Activated CD8-positive, alpha-beta memory T cell treated with anti-CD3 and anti-CD28 coated beads for 24 hours (primary cell): Measurements from ENCODE around the gene PXDN.

Experiments used
- DNase-seq: peaks from one replicate; pipeline ENCODE4 v3.0.0-alpha.2; 2020

The PXDN gene

DNA sequence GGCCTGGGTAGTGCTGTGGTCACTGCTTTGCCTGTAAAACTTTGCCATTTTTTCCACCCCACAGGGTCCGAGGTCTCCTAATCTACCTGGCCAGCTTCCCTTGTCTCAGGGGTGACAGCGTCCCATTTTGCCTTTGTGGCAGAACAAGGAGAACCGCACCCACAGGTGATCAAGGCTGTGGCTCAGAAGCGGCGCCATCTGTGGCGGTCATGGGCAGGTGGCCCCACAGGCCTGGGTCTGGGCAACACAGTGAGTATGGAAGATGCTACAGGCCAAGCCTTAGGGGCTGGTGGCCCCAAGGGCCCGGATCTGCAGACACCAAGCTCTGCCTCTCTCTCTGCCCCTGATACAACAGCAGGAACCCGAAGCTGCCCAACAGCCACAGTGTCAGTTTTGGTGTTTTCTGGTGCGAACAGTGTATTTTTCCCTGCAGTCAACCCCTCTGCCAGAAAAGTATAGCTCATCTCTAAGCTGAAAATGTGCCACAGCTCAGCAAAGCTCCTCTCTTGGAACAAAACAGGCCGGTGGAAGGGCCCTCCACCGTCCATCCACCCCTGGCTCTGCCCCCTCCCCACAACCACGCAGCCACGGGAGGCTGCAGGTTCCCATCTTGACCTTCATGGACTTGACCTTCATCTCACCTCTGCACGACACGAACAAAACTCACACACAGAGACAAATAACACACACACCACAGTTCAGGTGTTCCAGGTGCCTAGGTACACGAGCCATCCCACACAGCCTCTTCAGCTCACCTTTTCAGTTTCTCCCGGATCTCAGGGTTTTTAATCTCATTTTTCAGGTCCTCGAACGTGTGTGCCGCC is 96.7 kb downstream of the PXDN start:
- peak; percentile 11 for DNase-seq

DNA sequence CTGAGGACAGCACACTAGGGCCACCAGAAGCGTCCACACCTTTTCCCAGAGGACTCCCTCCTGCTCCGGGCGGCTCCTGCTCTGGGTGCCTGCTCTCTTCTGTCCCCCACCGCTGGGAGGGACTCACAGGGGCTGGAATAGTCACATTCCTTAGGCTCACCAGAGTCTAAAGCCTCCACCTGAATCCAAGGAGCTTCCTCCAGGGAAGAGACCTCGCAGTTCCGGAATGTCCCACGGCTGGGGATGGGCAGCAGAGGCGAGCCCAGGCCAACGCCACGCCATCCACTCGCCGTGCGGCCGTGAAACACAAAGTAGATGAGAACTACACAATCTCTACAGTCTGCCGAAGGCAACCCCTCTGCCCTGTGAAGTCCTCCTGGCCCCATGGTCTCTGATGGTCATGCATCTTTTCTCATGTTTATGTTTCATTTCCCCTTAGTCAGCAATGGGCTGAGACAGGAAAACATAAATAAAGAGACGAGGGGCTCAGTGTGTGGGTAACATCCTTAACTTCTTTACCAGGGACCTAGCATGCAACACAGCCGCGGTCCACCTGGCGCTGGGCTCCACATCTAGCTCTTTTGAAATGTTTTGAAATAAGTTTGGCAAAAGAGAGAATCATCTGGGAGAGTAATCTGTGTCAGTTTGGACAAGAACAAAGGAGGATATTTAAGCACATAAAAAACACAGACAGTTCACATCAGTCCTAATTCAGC is 98.4 kb downstream of the PXDN start:
- DNase-seq: peak; percentile 41

DNA sequence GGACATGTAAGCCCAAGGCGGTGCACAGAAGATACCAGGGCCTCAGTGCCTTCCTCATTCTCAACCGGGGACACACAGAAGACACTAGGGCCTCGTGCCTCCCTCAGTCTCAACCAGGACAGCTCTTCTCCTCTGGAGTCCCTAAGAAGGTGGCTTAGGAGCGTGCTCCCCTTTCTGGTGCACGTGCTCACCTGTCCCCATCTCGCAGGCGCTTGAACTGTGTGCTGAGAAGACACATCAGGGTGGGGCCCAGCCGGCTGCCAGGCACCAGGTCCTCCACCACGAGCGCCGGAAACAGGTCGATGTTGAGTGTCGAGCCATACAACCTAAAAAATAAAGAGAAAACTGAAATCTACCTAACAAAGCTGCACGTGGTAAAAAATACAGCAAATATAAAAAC is 99.9 kb downstream of the PXDN start:
- DNase-seq: peak; percentile 42

DNA sequence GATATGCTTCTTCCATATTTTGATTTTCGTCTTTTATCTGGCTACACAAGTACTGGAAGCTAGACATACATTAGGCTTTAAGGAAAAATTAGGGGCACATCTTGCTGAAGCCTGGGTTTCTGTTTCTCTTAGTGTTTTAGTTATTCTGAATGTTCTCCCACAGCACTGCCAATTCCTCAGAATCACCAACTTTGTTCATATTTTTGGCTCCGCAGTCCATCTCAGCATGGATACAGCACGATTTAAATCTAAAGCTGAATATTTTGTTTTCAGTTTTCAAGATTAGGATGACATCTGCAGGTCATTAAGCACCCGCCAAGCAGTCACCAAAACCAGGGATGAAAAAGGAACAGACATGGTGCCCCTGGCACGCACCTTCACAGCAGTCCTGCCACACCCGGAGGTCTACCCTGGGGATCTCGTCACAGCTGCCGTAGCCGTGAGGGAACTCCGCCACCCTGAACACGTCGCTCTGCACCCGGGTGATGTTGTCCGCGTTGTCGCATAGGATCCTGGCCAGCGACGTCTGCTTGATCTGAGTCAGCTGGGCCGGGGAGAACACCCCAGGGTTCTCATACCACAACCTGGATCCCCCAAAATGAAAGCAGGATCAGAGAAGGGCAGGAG is 101.2 kb downstream of the PXDN start:
- DNase-seq: no peak

DNA sequence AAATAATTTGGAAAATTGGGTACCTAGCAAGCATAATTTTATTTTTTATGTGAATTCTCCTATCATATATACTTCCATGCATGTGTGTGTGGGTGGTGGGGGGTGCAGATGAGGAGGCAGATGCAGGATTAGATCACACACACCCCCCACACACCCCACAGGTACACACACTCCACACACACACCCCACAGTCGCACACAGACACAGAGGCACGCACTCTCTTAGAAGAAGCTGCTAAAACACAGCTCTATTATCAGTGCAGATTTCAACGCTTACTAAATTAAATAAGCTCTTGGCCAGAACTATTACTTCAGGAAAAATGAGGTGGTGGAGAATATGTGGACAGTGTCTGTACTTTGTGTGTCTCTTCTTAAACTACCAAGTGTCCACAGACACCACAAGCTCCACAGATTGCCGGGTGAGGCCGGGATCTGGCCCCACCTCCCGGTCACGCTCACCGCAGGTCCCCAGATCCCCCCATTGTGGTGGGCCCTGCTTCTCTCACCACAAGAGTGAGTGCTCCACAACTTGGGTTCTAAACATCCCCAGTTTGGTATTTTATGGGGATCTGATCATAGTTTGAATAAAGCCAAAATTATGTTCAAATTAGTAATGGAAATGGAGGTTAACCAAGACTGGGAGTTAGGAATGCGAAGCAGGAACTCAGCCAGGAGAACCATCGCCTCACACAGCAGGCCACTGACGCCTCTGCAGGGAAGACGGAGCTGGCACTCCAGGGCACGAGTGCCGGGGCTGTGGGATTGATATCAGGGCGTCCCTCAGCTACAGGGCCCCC is 102.1 kb downstream of the PXDN start:
- no peak for DNase-seq

DNA sequence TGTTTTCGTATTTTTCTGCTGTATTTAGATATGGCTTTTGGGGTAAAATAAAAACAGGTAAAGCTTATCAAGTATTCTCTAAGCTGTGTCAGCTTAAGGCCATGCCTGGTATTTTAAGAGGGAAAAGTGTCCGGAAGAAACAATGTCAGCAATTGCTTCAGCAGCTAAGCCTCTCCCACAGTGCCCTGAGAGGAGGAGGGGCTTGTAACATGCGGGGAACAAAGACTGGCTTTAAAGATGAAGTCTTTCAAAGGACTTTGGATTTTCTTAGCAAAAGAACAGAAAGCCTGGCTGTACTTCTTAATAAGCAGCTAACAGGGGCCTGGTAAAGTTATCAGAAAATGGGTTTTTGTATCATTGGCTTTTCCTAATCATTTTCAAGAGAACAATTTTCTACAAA is 102.8 kb downstream of the PXDN start:
- no peak for DNase-seq

DNA sequence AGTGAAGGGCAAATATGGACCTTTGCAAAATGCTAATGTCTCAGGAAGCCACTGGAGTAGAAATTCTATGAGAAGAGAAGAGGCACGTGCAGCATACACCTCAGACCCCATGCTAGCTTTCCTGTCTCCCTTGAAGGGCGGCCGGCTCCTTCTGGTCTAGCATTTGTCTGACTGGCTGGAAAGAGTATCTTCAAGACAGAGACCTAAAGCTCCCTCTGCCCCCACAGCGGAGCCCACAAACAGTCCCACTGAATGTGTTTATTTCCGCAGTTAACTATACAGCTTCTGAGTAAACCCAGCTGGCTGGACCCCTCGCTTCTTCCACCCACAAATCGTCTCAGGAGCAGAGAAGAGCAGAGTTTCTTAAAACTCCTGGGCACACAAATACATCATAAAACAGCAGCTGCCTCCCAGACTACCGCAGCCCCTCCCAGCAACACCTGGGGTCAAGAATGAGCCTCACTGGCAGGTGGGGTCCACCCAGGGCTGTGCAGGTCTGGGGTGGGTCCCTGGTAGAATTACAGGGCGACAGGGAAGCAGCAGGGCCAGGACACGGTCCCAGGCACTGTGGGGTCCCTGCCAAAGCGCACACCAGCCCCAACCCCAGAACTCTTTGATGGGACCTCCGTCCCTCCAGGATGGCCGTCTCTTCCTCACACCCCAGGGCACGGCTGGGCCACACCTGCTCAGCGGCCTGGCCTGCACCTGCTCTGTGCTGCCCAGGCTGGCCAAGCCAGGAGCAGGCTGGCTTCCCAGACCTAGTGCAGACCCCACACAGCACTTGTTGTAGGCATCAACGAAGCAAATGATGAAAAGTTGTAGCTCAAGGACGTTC is 103.8 kb downstream of the PXDN start:
- DNase-seq: no peak

DNA sequence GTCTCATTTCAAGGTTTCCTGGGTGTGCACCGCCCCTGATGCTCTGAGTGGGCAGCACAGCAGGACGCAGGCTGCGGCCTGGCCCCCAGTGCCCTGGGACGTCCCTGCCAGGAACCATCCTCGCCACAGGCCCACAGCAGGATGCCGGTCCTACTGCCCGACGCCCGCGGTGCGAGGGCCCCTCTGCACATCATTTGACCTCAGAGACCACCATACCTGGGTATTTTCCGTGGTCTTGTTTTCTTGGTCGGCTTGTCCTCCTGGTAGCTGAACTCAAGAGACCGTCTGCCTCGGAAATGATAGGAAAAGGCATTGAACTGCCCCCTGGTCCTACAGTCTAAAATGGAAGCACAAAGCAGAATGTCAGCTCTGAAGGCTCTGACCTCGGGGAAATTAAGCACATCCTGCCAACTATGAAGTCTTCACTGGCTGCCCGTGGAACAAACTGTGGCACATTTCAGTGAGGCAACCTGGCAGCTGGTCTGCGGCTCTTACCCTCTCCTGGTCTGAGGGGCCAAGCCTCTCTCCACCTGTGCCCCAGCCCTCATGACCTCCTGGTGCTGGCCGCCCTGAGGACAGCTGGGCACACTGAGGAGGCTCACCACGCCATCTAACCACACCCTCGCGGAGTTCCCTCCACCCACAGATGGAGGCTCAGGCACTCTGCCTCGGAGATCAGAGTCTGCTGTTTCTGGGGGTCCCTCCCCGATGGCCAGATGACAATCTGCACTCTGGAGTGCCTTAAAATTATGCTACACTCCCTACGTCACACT is 105.0 kb downstream of the PXDN start:
- no peak for DNase-seq

DNA sequence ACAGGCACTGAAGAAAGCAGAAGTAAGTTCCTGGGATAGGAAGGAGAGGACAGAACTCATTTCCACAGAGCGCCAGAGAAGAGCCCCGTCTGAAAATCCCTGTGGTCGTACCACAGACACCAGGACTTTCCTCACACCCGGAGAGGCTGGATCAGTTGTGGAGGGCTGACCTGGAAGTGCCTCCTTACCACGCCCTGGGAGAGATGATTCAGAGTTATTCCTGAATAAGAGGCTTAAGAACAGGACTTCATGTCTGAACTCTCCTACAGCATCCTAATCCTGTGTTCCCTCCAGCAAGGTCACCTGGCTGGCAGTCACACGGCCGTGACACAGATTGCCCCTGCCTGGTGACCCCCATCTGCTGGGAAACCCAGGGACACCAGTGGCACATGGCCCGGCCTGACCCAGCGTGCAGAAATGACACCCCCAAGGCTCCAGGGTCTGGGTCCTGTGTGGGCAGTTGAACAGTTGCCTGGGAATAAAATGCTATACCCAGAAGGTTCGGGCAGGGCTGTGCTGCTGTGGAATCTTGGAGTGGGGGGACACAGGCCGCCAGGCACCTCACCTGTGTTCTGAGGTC is 105.9 kb downstream of the PXDN start:
- no peak for DNase-seq

DNA sequence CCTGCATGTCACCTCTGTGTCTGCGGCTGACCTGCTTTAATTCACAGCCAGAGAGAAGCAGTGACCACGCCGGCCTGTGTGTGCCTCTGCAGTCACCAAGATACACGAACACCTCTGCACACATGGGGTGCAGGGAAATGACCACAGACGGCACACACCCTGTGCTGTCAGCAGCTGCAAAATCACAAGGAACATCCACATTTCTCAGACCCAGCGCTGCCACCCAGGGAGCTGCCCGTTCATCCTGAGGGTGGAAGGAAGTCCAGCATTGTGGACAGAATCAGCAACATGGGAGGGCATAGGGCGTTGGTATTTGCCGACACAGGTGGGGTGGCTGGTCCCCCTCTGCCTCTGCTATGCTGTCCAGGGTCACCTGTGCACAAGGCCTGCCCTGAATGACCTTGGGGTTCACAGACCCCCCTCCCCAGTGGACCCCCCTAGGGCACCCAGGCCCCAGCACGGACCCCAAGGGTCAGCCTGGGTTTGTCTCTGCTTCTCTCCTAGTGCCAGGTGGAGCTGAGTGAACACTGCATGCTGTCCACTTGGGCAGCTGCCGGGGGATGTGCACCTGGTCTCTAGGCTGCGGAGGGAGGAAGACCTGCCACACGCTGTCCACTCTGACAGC is 107.4 kb downstream of the PXDN start:
- no peak for DNase-seq

DNA sequence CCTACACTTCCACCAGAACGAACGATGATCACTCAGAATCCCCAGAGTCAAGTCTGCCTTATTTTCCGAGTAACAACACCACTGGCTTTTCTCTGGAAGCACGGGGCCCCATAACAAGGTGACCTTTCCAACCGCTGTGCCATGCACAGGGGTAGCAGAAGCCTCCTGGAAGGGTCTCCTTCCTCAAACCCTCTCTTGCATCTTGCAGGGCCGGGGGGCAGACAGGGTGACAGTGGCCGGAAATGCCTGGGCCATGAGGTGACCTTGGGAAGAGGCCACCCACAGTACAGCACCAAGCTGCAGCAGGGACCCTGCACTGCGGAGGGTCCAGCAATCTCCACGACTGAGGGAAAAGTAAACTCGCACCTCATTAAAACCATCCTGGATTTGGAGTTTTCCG is 108.5 kb downstream of the PXDN start:
- no peak for DNase-seq

DNA sequence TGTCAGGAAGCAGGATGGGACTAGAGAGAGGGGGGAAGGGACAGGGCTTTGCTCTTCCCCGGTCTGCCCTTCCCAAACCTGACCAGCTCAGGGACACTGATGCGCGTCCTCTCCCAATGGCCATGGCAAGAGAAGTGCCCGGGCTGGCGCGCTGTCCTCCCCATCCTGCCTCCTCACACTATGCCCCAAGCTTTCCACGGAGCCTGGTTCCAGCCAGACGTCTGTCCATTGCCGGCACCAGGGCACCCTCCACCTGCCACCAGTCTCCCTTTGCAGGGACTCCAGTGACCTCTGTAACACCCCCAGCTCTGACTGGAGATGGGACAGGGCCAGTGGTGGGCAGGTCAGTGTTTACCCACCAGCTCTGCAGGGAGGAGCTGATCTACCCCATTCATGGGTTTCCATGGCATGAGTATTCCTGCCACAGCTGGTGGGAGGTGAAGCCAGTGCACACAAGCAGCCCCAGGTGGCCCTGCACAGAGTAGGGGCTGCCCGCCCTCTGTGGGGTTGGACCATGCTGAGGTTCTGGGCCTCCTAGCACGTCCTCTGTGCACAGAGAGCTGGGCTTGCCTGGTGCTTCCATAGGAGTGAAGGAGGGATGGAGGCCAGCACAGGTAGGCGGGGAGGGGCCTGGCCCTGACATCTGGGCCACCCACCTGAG is 109.5 kb downstream of the PXDN start:
- no peak for DNase-seq

DNA sequence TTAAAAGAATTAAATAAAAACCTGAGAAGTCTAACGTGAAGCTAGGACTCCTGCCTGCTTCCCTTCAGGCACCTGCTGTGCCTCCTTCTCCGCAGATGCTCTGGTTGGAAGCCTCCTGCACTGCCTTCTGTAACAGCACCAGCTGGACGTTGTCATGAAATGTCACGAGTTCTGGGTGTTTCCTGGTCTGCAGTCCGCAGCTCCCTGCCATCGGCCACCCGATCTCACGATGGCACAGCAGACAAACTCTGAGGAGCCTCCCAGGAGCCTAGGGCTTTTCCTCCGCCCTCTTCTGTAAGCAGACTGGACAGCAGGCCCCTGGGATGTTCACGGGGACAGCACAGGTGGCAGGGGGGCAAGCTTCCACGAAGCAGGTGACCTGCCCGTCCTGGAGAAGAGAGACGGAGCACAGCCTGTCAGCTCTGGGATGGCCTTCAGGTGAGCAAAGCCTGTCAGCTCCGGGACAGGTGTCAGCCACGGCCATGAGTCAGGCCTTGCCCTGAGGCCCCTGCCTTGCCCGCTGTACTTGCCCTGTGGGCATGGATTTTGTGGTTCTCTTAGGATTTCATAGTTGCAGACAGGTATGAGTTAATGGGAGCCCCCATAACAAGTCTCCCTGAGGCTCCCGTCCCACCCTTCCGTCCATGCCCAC is 110.3 kb downstream of the PXDN start:
- DNase-seq: no peak

DNA sequence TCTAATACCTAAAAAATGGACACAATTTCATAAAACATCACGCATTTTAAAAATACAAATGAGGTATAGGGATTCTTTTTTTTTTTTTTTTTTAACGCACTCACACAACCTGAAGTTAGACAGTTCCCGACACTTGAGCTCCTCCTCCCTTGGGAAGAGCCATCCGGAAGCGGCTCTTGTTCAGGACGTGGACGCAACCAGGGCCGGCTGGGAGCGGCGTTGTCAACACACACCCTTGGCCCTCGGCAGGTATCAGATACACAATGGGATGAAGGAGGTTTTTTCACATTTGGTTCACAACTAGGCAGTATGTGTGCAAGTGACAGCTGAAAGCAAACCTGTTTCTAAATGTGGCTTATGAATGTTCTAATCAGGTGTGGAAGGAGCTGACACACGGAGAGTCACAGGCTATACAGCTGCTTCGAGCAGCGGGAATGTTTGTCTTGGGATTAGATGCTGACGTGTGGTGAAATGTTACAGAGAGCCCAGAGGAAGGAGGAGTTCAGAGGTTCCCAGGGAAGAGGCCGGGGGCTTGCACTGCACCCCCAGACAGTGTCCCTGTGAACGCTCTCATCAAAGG is 111.1 kb downstream of the PXDN start:
- no peak for DNase-seq

DNA sequence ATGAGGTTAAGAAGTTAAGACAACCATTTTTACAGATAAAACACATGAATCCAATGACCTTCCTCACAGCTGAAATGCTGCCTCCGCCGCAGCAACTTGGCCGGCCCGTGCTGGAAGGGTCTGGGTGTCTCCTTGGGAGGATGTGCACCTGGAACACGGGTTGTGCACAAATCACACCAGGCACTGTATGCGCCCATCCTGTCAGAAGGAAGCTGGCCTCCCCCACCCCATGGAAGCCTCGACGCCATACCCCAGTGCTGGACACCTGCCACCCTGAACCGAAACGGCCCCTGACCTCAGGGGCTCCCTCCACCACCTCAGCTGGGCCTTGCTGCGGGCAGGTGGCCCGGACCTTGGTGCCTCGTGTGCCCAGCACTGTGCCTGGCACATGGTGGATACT is 111.8 kb downstream of the PXDN start:
- DNase-seq: no peak

DNA sequence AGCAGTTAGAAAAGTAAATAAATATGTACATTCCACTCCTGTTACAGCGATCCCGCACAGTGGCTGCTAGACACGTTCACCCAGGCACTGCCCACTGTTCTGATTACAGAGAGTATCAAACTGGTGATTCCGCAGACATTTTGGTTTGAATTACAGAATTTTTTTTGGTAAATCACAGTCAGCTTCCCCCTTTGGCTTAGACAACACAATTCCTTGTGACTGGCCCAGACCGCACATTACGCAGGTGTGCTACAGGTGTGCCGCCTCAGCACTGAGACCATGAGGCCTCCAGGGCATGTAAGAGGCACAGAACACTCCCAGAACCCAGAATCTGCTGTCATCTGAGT is 112.3 kb downstream of the PXDN start:
- no peak for DNase-seq

DNA sequence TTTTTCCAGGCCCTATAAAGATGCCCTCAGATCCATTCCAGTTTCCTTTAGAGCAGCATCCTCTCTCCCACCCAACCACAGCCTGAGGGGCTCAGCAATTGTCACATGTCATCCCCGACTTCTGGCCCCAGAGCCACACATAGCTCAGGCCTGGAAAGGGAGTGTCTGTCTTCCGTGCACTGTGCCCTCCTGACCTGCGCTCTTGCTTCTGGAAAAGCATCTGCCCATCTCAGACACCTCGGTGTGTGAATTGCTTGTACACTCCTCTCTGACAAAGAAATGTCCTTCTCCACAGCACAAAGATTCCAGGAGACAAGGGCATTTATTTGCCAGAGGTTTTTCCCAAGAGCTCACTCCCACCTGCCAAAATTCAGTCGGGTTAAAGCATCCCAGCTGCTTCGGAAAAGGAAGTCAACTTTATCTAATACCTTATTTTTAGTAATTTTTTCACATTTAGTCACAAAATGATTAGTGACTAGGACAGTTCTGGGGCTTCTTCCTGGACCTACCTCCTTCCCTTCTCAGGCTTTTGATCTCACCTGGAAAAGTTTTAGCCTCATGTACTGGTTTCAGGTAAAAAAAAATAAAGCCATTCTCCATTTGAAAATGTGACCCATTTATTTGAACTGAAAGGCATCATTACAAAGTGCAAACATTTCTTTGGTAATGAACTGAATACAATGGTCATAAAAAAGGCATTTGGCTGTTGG is 112.9 kb downstream of the PXDN start:
- DNase-seq: no peak

DNA sequence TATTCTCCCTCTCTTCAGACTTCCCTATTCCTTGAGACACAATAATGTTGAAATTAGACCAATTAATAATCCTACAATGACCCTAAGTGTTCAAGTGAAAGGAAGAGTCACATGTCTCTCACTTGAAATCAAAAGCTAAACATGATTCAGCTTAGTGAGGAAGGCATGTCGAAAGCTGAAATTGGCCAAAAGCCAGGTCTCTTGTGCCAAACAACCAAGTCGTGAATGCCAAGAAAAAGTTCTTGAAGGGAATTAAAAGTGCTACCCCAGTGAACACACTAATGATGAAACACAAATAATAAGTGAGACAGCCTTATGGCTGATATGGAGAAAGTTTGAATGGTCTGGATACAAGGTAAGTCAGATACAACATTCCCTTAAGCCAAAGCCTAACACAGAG is 115.4 kb downstream of the PXDN start:
- no peak for DNase-seq
